H9 (cell line): Measurements from ENCODE around the gene STK32B. TPM values are rescaled to one million over a fixed set of nuclear protein-coding genes. Genes with fewer than 3 reads are reported as not detected.

Source experiments
- DNase-seq: peaks from one replicate; pipeline ENCODE4 v3.0.0-alpha.2; 2017
- H2AFZ ChIP-seq: one replicate; pipeline ENCODE4 v1.6.1; 2013; ENCODE audit warnings: mild to moderate bottlenecking, low read length, control low read depth, moderate library complexity
- H2AK5ac ChIP-seq: 2 replicates; pipeline ENCODE4 v1.6.1; 2013; ENCODE audit warnings: low read length, control low read depth, mixed read lengths; ENCODE audit not compliant: insufficient read length
- H2BK120ac ChIP-seq: one replicate; pipeline ENCODE4 v1.6.1; 2013; ENCODE audit warnings: low read depth, mild to moderate bottlenecking, low read length, control low read depth, inconsistent platforms; ENCODE audit not compliant: poor library complexity, severe bottlenecking
- H2BK12ac ChIP-seq: 2 replicates; pipeline ENCODE4 v1.6.1; 2013; ENCODE audit warnings: low read length, control low read depth, mixed read lengths, low read depth; ENCODE audit not compliant: insufficient read length
- H2BK15ac ChIP-seq: 2 replicates; pipeline ENCODE4 v1.6.1; 2013; ENCODE audit warnings: low read depth, low read length, control low read depth
- H2BK20ac ChIP-seq: one replicate; pipeline ENCODE4 v1.6.1; 2013; ENCODE audit warnings: low read depth, mild to moderate bottlenecking, low read length, control low read depth, inconsistent platforms; ENCODE audit not compliant: poor library complexity, severe bottlenecking
- H2BK5ac ChIP-seq: 2 replicates; pipeline ENCODE4 v1.6.1; 2013; ENCODE audit warnings: low read length, control low read depth, mixed read lengths; ENCODE audit not compliant: insufficient read length
- H3K14ac ChIP-seq: 2 replicates; pipeline ENCODE4 v1.6.1; 2013; ENCODE audit warnings: low read length, control low read depth; ENCODE audit not compliant: insufficient read depth
- H3K18ac ChIP-seq: 2 replicates; pipeline ENCODE4 v1.6.1; 2013; ENCODE audit warnings: low read depth, mild to moderate bottlenecking, mixed read lengths, low read length, control low read depth; ENCODE audit not compliant: insufficient read length
- H3K23ac ChIP-seq: 2 replicates; pipeline ENCODE4 v1.6.1; 2013; ENCODE audit warnings: low read length, control low read depth, mixed read lengths, low read depth; ENCODE audit not compliant: insufficient read length
- H3K23me2 ChIP-seq: 2 replicates; pipeline ENCODE4 v1.6.1; 2013; ENCODE audit warnings: low read depth, mild to moderate bottlenecking, mixed read lengths, low read length, control low read depth; ENCODE audit not compliant: insufficient read length, poor library complexity, severe bottlenecking
- H3K27ac ChIP-seq: 2 replicates; pipeline ENCODE4 v1.5.1; 2013; ENCODE audit warnings: low read length, control low read depth, mixed read lengths, low read depth; ENCODE audit not compliant: insufficient read length
- H3K27me3 ChIP-seq: 2 replicates; pipeline ENCODE4 v1.6.1; 2013; ENCODE audit warnings: low read length, control low read depth, inconsistent platforms; ENCODE audit not compliant: insufficient read depth
- H3K4ac ChIP-seq: 2 replicates; pipeline ENCODE4 v1.6.1; 2013; ENCODE audit warnings: low read depth, mild to moderate bottlenecking, control low read depth, inconsistent platforms, low read length, moderate library complexity
- H3K4me1 ChIP-seq: 2 replicates; pipeline ENCODE4 v1.6.1; 2013; ENCODE audit warnings: low read length, control low read depth, inconsistent platforms; ENCODE audit not compliant: insufficient read depth
- H3K4me2 ChIP-seq: 2 replicates; pipeline ENCODE4 v1.6.1; 2013; ENCODE audit warnings: low read length, control low read depth, mixed read lengths; ENCODE audit not compliant: insufficient read length, insufficient read depth
- H3K56ac ChIP-seq: 2 replicates; pipeline ENCODE4 v1.6.1; 2013; ENCODE audit warnings: low read depth, mild to moderate bottlenecking, mixed read lengths, low read length, control low read depth; ENCODE audit not compliant: insufficient read length
- H3K79me1 ChIP-seq: 2 replicates; pipeline ENCODE4 v1.6.1; 2013; ENCODE audit warnings: low read depth, mild to moderate bottlenecking, moderate library complexity, low read length, control low read depth, inconsistent platforms; ENCODE audit not compliant: insufficient read depth, poor library complexity, severe bottlenecking
- H3K79me2 ChIP-seq: 2 replicates; pipeline ENCODE4 v1.6.1; 2013; ENCODE audit warnings: low read length, control low read depth, inconsistent platforms; ENCODE audit not compliant: insufficient read depth
- H3K9ac ChIP-seq: 2 replicates; pipeline ENCODE4 v1.6.1; 2013; ENCODE audit warnings: low read length, control low read depth, mixed read lengths; ENCODE audit not compliant: insufficient read length; ENCODE audit errors: extremely low read depth
- H3K9me3 ChIP-seq: one replicate; pipeline ENCODE4 v1.6.1; 2013; ENCODE audit warnings: low read depth, low read length, inconsistent platforms; ENCODE audit not compliant: control insufficient read depth
- H3T11ph ChIP-seq: one replicate; pipeline ENCODE4 v1.6.1; 2013; ENCODE audit warnings: mild to moderate bottlenecking, low read length, control low read depth, inconsistent platforms
- H4K20me1 ChIP-seq: one replicate; pipeline ENCODE4 v1.6.1; 2013; ENCODE audit not compliant: control insufficient read depth, insufficient read length, insufficient read depth
- H4K5ac ChIP-seq: 2 replicates; pipeline ENCODE4 v1.6.1; 2013; ENCODE audit warnings: low read depth, mild to moderate bottlenecking, mixed read lengths, low read length, control low read depth; ENCODE audit not compliant: insufficient read length
- H4K8ac ChIP-seq: replicated peaks from 2 replicates; pipeline ENCODE4 v1.6.1; 2013; ENCODE audit warnings: low read length, control low read depth, mixed read lengths, low read depth; ENCODE audit not compliant: insufficient read length
- H4K91ac ChIP-seq: 2 replicates; pipeline ENCODE4 v1.6.1; 2013; ENCODE audit warnings: low read depth, mild to moderate bottlenecking, moderate library complexity, mixed read lengths, low read length, control low read depth; ENCODE audit not compliant: insufficient read length
- H3K27ac Mint-ChIP-seq, 3 experiments: 2 replicates in 2 of 3; 3 replicates in 1 of 3; pipeline ENCODE4 v1.8.0; 2020 to 2021; ENCODE audit warnings: mixed read lengths in 3 of 3, mild to moderate bottlenecking in 1 of 3, moderate library complexity in 1 of 3
- H3K27me3 Mint-ChIP-seq: 2 replicates; pipeline ENCODE4 v1.8.0; 2021; ENCODE audit warnings: low read depth, mild to moderate bottlenecking, moderate library complexity, mixed read lengths
- H3K36me3 Mint-ChIP-seq, 3 experiments: 2 replicates in 2 of 3; 3 replicates in 1 of 3; pipeline ENCODE4 v1.8.0; 2020 to 2021; ENCODE audit warnings: low read depth in 3 of 3, mixed read lengths in 3 of 3; ENCODE audit not compliant: insufficient read depth in 1 of 3
- H3K4me1 Mint-ChIP-seq, 2 experiments: 2 replicates each; pipeline ENCODE4 v1.8.0; 2020; ENCODE audit warnings: mixed read lengths in 2 of 2
- H3K4me3 Mint-ChIP-seq, 2 experiments: 2 replicates in 1 of 2; 3 replicates in 1 of 2; pipeline ENCODE4 v1.8.0; 2020 to 2021; ENCODE audit warnings: mild to moderate bottlenecking in 2 of 2, mixed read lengths in 2 of 2, moderate library complexity in 1 of 2
- H3K9me3 Mint-ChIP-seq, 2 experiments: 2 replicates in 1 of 2; 3 replicates in 1 of 2; pipeline ENCODE4 v1.8.0; 2020; ENCODE audit warnings: mild to moderate bottlenecking in 2 of 2, mixed read lengths in 2 of 2, moderate library complexity in 1 of 2
- WGBS: extraction: QIAGEN DNeasy Blood & Tissue Kit; methylation state at CpG from one replicate; pipeline ENCODE4 v1.1.7; 2013; ENCODE audit warnings: missing lambda C conversion rate, low lambda C conversion rate, mixed read lengths; ENCODE audit not compliant: insufficient read length; ENCODE audit errors: extremely low coverage; 5-methylcytosine and 5-hydroxymethylcytosine counted together
- total RNA-seq: library from RNA; stranded (reverse); gene quantifications from 2 replicates; pipeline ENCODE4 v1.2.1, GENCODE V29; 2021
- TF ChIP-seq, protein P1 (sequence below): fragments of 200-600 bp; sonication (generic); conservative IDR thresholded peaks from 3 replicates; pipeline ENCODE4 v1.8.0; 2021; ENCODE audit warnings: antibody characterized with exemption, mild to moderate bottlenecking

STK32B gene
- total RNA-seq, 1 experiment from 2014 or later, result 1.0 TPM

DNA sequence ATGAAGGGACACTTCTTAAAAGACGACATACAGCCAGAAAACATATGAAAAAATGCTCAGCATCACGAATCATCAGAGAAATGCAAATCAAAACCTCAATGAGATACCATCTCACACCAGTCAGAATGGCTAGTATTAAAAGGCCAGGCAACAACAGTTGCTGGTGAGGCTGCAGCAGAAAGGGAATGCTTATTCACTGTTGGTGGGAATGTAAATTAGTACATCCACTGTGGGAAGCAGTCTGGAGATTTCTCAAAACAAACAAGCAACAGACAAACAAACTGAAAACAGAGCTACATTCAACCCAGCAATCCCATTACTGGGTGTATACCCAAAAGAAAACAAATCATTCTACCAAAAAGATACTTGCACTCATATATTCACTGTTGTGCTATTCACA, 459.2 kb downstream of the STK32B start:
- H2BK12ac ChIP-seq, result no peak overlapping the region
- H3K27me3 ChIP-seq, result no peaks in the 10 kb centered on the region
- H3K4me1 ChIP-seq, result no peaks in the 10 kb centered on the region
- peaks cover 3 to 16% (median 14%) of the 10 kb centered on the region in 3 experiments for H3K36me3 Mint-ChIP-seq
- H3K23ac ChIP-seq, result no peak overlapping the region
- H3K9me3 ChIP-seq, result no peaks in the 10 kb centered on the region
- no peak overlapping the region for H4K91ac ChIP-seq
- no peaks in the 10 kb centered on the region for H3K79me2 ChIP-seq
- H3K4me3 Mint-ChIP-seq, result no peak overlapping the region
- no peak overlapping the region for H3T11ph ChIP-seq
- TF ChIP-seq, protein P1, sequence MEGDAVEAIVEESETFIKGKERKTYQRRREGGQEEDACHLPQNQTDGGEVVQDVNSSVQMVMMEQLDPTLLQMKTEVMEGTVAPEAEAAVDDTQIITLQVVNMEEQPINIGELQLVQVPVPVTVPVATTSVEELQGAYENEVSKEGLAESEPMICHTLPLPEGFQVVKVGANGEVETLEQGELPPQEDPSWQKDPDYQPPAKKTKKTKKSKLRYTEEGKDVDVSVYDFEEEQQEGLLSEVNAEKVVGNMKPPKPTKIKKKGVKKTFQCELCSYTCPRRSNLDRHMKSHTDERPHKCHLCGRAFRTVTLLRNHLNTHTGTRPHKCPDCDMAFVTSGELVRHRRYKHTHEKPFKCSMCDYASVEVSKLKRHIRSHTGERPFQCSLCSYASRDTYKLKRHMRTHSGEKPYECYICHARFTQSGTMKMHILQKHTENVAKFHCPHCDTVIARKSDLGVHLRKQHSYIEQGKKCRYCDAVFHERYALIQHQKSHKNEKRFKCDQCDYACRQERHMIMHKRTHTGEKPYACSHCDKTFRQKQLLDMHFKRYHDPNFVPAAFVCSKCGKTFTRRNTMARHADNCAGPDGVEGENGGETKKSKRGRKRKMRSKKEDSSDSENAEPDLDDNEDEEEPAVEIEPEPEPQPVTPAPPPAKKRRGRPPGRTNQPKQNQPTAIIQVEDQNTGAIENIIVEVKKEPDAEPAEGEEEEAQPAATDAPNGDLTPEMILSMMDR, result no peak
- no peak overlapping the region for H2BK5ac ChIP-seq
- H4K8ac ChIP-seq, result no peak overlapping the region
- no peak overlapping the region for H3K9ac ChIP-seq
- H3K14ac ChIP-seq, result no peak overlapping the region
- no CpG with 5 or more reads among the region's 2 CpGs for WGBS
- no peak overlapping the region for H2AFZ ChIP-seq
- H2AK5ac ChIP-seq, result no peak overlapping the region
- H4K5ac ChIP-seq, result no peak overlapping the region
- H3K23me2 ChIP-seq, result no peaks in the 10 kb centered on the region
- H3K27ac Mint-ChIP-seq, result no peak overlapping the region
- no peak overlapping the region for H2BK120ac ChIP-seq
- H3K4ac ChIP-seq, result no peak overlapping the region
- no peak for DNase-seq
- no peak overlapping the region for H2BK20ac ChIP-seq
- no peaks in the 10 kb centered on the region for H3K27me3 Mint-ChIP-seq
- peaks cover 16 to 22% of the 10 kb centered on the region in 2 experiments for H3K9me3 Mint-ChIP-seq
- H3K18ac ChIP-seq, result no peak overlapping the region
- H2BK15ac ChIP-seq, result no peak overlapping the region
- H3K56ac ChIP-seq, result no peak overlapping the region
- no peak overlapping the region for H3K4me2 ChIP-seq
- H4K20me1 ChIP-seq, result no peaks in the 10 kb centered on the region
- no peaks in the 10 kb centered on the region for H3K79me1 ChIP-seq
- no peak overlapping the region for H3K27ac ChIP-seq
- H3K4me1 Mint-ChIP-seq, result no peaks in the 10 kb centered on the region; a peak in 1 of 4 replicates
